ENCODE data around the gene THUMPD3.

THUMPD3 gene

GRCh38 chr3:9361691-9362388 lies 1.0 kb upstream of the THUMPD3 start:
- DNase-seq, result no peak

- no peak for DNase-seq
Observed at GRCh38 chr3:9369508-9369907, 6.7 kb downstream of the THUMPD3 start.

GRCh38 chr3:9373465-9373864 lies 10.6 kb downstream of the THUMPD3 start:
- no peak for DNase-seq

GRCh38 chr3:9377981-9378380 lies 15.1 kb downstream of the THUMPD3 start:
- no peak for DNase-seq

- no peak for DNase-seq
Observed at GRCh38 chr3:9379327-9379726, 16.5 kb downstream of the THUMPD3 start.

GRCh38 chr3:9380014-9380413 lies 17.2 kb downstream of the THUMPD3 start:
- no peak for DNase-seq

- no peak for DNase-seq
Observed at GRCh38 chr3:9384141-9384828, 21.4 kb downstream of the THUMPD3 start.

GRCh38 chr3:9385187-9386077 lies 22.6 kb downstream of the THUMPD3 start:
- DNase-seq, result no peak

- no peak for DNase-seq
Observed at GRCh38 chr3:9386078-9386459, 23.2 kb downstream of the THUMPD3 start.

- no peak for DNase-seq
Observed at GRCh38 chr3:9386501-9387321, 23.9 kb downstream of the THUMPD3 start.

GRCh38 chr3:9387322-9387655 lies 24.4 kb downstream of the THUMPD3 start:
- DNase-seq, result no peak

GRCh38 chr3:9388142-9388541 lies 25.3 kb downstream of the THUMPD3 start:
- no peak for DNase-seq

GRCh38 chr3:9388562-9389272 lies 25.9 kb downstream of the THUMPD3 start:
- DNase-seq, result no peak

- no peak for DNase-seq
Observed at GRCh38 chr3:9390265-9390888, 27.5 kb downstream of the THUMPD3 start.

GRCh38 chr3:9392041-9392440 lies 29.2 kb downstream of the THUMPD3 start:
- DNase-seq, result no peak

- no peak for DNase-seq
Observed at GRCh38 chr3:9395570-9396300, 32.9 kb downstream of the THUMPD3 start.

- peak in 4 of 5 donors; percentile 72 to 91 (median 81) for DNase-seq
Observed at GRCh38 chr3:9396301-9396631, 33.4 kb downstream of the THUMPD3 start.

- DNase-seq, result peak; percentile 96 to 99 (median 98)
Observed at GRCh38 chr3:9396632-9397331, 33.9 kb downstream of the THUMPD3 start.

- peak; percentile 98 to 100 (median 99) for DNase-seq
Observed at GRCh38 chr3:9397332-9397905, 34.6 kb downstream of the THUMPD3 start, which contains the start of gene SETD5. Gene SETD5 (plus strand): TSS chr3:9397615. CDS start chr3:9428939, 31,324 bp downstream.
